ENCODE results near the gene SLC5A10. TPM values are rescaled to one million over a fixed set of nuclear protein-coding genes. Genes with fewer than 3 reads are reported as not detected.
A peak's percentile ranks its signal among the peaks of the same experiment; 100 is the strongest.

SLC5A10 gene
- total and polyA plus RNA-seq, 10 donors, result 0.17 to 2.1 (median 1.5) TPM; not detected in 5

DNA sequence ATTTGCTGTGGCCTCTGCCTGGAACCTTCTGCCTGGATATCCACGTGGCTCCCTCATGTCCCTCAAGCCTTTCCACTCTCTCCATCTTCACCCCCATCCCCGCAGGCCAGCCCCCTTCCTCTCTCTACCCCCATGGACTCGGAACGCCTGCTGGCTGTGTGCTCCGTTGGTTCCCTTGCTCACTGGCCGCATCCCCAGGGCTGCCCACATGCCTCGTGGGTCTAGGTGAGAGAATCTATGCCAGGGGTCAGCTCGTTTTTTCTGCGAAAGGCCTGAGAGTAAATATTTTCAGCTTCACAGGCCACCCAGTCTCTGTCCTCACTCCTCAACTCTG is 12.0 kb downstream of the SLC5A10 start:
- intact Hi-C loops (cut with DNase I; ENCODE audit: low total_unique reads), result no loop called here
- no peaks in the 10 kb centered on the region for H3K9me3 ChIP-seq
- no peaks in the 10 kb centered on the region for H3K36me3 ChIP-seq
- H3K27ac ChIP-seq, result no peak overlapping the region
- no peaks in the 10 kb centered on the region for H3K27me3 ChIP-seq (replicated peaks in 1 of 7)
- no peak for DNase-seq
- TF ChIP-seq POLR2AphosphoS5 (IDR thresholded peaks at IDR 0.05), result no peak
- TF ChIP-seq, protein P1, sequence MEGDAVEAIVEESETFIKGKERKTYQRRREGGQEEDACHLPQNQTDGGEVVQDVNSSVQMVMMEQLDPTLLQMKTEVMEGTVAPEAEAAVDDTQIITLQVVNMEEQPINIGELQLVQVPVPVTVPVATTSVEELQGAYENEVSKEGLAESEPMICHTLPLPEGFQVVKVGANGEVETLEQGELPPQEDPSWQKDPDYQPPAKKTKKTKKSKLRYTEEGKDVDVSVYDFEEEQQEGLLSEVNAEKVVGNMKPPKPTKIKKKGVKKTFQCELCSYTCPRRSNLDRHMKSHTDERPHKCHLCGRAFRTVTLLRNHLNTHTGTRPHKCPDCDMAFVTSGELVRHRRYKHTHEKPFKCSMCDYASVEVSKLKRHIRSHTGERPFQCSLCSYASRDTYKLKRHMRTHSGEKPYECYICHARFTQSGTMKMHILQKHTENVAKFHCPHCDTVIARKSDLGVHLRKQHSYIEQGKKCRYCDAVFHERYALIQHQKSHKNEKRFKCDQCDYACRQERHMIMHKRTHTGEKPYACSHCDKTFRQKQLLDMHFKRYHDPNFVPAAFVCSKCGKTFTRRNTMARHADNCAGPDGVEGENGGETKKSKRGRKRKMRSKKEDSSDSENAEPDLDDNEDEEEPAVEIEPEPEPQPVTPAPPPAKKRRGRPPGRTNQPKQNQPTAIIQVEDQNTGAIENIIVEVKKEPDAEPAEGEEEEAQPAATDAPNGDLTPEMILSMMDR (IDR thresholded peaks at IDR 0.05 in 8 of 11, conservative IDR thresholded peaks at IDR 0.05 in 3 of 11), result no peak
- no peak for TF ChIP-seq POLR2A (IDR thresholded peaks at IDR 0.05)
- no peak overlapping the region for H3K4me3 ChIP-seq
- WGBS, 5 donors, result 85 to 95% (median 89%) methylated on average over 9 of the region's 9 CpGs
- peaks cover 0 to 42% (median 15%) of the 10 kb centered on the region in 6 donors for H3K4me1 ChIP-seq

DNA sequence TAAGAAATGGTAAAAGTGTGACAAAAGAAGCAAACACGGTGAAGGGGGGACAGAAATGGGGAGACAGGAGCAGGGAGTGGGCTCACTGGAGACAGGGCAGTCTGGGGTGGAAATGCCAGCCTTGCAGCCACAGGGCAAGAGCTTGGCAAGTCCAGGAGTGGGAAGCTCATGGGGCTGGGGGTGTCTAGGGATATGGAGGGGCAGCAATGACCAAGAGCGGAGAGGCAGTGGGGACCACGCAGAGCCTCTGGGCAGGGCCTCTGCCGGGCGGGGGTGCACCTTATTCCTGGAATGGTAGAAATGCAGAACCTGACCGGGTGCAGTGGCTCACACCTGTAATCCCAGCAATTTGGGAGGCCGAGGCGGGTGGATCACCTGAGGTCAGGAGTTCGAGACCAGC is 12.6 kb downstream of the SLC5A10 start:
- no peak for DNase-seq
- Histone ChIP-seq H3K27me3 (replicated peaks in 1 of 7) (no peaks in the 10 kb centered on the region), H3K9me3 (no peaks in the 10 kb centered on the region), H3K36me3 (no peaks in the 10 kb centered on the region), H3K4me3 (no peak overlapping the region), H3K4me1 (peaks cover 0 to 48% (median 20%) of the 10 kb centered on the region in 6 donors), H3K27ac (no peak overlapping the region)
- 89 to 96% (median 92%) methylated on average over 9 of the region's 9 CpGs for WGBS, 5 donors
- no peak for TF ChIP-seq POLR2AphosphoS5 (IDR thresholded peaks at IDR 0.05)
- no peak for TF ChIP-seq POLR2A (IDR thresholded peaks at IDR 0.05)
- TF ChIP-seq, protein P1 (IDR thresholded peaks at IDR 0.05 in 8 of 11, conservative IDR thresholded peaks at IDR 0.05 in 3 of 11), result no peak
- intact Hi-C loops (cut with DNase I; ENCODE audit: low total_unique reads), result no loop called here

DNA sequence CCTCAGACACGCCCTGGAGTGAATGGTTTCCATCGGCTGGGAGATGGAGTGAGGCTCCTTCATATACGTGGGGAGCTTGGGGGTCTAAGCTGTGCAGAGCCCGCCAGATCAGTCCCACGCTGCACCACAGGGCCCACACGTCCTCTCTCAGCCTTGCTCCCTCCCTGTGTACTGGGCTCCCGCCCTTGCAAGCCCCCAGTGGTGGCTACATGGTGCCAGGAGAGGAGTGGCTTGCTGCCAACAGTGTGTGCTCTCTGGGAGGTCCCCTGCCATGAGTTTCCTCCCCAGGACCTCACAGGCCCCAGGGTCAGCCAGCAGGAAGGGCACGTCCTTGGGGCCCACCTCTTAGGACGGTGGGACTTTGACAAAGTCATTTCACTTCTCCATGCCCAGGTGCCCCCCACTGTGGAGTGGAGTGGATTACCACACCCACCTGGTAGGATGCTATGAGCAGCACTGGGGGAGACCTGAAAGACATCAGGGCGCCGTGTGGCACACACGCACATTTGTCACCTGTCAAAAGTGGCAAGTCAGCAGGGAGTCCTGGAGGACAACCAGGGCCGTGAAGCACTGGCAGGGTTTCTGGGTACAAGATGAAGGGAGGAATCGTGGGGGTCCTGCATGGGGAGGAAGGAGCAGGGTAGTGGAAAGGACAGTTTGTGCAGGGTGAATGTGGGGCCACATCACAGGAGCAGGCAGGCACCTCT is 13.7 kb downstream of the SLC5A10 start:
- H3K27me3 ChIP-seq (replicated peaks in 1 of 7), result no peaks in the 10 kb centered on the region
- H3K36me3 ChIP-seq, result peaks cover 0 to 6% (median 0%) of the 10 kb centered on the region in 6 donors
- H3K9me3 ChIP-seq, result no peaks in the 10 kb centered on the region
- DNase-seq, result no peak
- H3K4me3 ChIP-seq, result no peak overlapping the region
- WGBS, 5 donors, result 49 to 70% (median 67%) methylated on average over 9 to 14 of the region's 14 CpGs
- intact Hi-C loops (cut with DNase I; ENCODE audit: low total_unique reads), result no loop called here
- TF ChIP-seq POLR2A (IDR thresholded peaks at IDR 0.05), result no peak
- TF ChIP-seq POLR2AphosphoS5 (IDR thresholded peaks at IDR 0.05), result peak in 1 of 3 donors; percentile 28
- peaks cover 0 to 52% (median 22%) of the 10 kb centered on the region in 6 donors for H3K4me1 ChIP-seq
- no peak overlapping the region for H3K27ac ChIP-seq

DNA sequence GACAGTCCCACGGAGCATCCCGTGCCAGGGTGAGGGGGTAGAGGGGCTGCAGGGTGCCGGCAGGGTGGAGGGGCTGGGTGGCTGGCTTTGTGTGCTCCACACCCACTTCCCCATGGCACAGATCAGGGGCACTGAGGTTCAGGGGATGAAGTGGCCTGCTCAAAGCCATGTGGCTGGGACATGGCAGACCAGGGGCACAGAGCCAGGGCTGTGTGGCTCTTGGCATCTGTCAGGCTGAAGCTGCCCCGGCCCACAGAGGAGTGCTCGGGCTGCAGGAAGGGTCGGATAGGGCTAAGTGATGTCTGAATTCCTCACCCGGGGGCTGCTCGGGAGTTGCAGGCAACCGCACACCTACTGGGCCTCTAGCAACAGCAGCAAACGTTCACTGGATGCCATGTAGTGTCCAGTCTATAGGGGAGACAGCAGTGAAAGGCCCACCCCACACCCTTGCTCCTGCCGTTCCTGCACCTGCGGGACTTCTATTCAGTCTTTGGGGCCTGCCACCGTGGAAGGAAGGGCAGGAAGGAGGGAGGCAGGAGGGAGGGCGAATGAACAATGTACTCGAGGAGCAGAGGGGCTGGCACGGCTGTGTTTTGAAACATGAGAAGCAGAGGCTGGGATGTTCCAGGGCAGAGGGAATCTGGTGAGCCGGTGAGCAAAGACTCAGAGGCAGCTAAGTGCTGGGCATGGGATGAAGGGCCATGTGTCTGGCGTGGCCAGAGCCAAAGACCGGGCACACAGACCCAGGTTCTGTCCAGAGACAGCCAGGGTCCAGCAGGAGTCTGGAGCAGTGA is 15.1 kb downstream of the SLC5A10 start:
- intact Hi-C loops (cut with DNase I; ENCODE audit: low total_unique reads), result no loop called here
- TF ChIP-seq POLR2AphosphoS5 (IDR thresholded peaks at IDR 0.05) (no peak), POLR2A (IDR thresholded peaks at IDR 0.05) (no peak)
- TF ChIP-seq, protein P1 (IDR thresholded peaks at IDR 0.05 in 8 of 11, conservative IDR thresholded peaks at IDR 0.05 in 3 of 11), result no peak
- peaks cover 0 to 19% (median 3%) of the 10 kb centered on the region in 6 donors for H3K36me3 ChIP-seq
- peaks cover 0 to 42% (median 17%) of the 10 kb centered on the region in 6 donors for H3K4me1 ChIP-seq
- no peak overlapping the region for H3K27ac ChIP-seq
- no peaks in the 10 kb centered on the region for H3K9me3 ChIP-seq
- no peak overlapping the region for H3K4me3 ChIP-seq
- no peak for DNase-seq
- 60 to 72% (median 66%) methylated on average over 13 to 19 of the region's 19 CpGs for WGBS, 5 donors
- no peaks in the 10 kb centered on the region for H3K27me3 ChIP-seq (replicated peaks in 1 of 7)
